Measurements from ENCODE around the gene PLCG2. TPM values are rescaled to one million over a fixed set of nuclear protein-coding genes. Genes with fewer than 3 reads are reported as not detected.

PLCG2 gene
- total and polyA plus RNA-seq, 2 of the 8 experiments (the other 6 are each of a cell fraction or from before 2014, with no cell fraction given) = 6.1 to 6.9 TPM

GRCh38 chr16:81729451-81729850 lies 49.6 kb upstream of the PLCG2 start (continued):
- TF ChIP-seq SUZ12 (IDR thresholded peaks at IDR 0.05; ENCODE audit: low read length) (no peak), USF2 (IDR thresholded peaks at IDR 0.05; ENCODE audit: low read length) (no peak), FOSL1 (IDR thresholded peaks at IDR 0.05; ENCODE audit: insufficient read depth, low read depth, low read length) (no peak), ZNF274 (IDR thresholded peaks at IDR 0.05; ENCODE audit: borderline replicate concordance, extremely low read depth, low read length) (no peak), POLR2A (IDR thresholded peaks at IDR 0.05; ENCODE audit: control extremely low read depth in 1 of 2, low read depth in 2 of 2, low read length in 2 of 2) (peak; percentile 16 to 46; a peak in 2 of 3 replicates), HDAC6 (IDR thresholded peaks at IDR 0.05; ENCODE audit: low read depth, low read length) (no peak), KDM5A (IDR thresholded peaks at IDR 0.05; ENCODE audit: low read length) (no peak), TAF7 (optimal IDR thresholded peaks at IDR 0.05; ENCODE audit: borderline replicate concordance, low read depth, low read length) (no peak), EZH2 (IDR thresholded peaks at IDR 0.05; ENCODE audit: low read depth, low read length, severe bottlenecking) (no peak), CBX5 (IDR thresholded peaks at IDR 0.05; ENCODE audit: low read depth, low read length) (no peak), CHD1 (IDR thresholded peaks at IDR 0.05; ENCODE audit: low read depth, low read length) (no peak), SAP30 (IDR thresholded peaks at IDR 0.05; ENCODE audit: insufficient read depth, insufficient replicate concordance, low read length) (no peak), BRCA1 (IDR thresholded peaks at IDR 0.05; ENCODE audit: low read depth, low read length) (no peak), JUND (IDR thresholded peaks at IDR 0.05; ENCODE audit: low read length) (no peak), TCF12 (IDR thresholded peaks at IDR 0.05; ENCODE audit: low read depth, low read length) (peak; percentile 88; the same call in 1 of the 2 replicates), BACH1 (IDR thresholded peaks at IDR 0.05; ENCODE audit: low read length) (no peak)
